GM10266 (cell line): ENCODE data around the gene ADD1.

ENCODE experiments used
- DNase-seq: peaks from one replicate; pipeline ENCODE4 v3.0.0; 2012; ENCODE audit errors: extremely low spot score
- TF ChIP-seq, protein P1 (sequence below): IDR thresholded peaks from 2 replicates; pipeline ENCODE4 v1.5.1; 2012; ENCODE audit warnings: mild to moderate bottlenecking, low read depth; ENCODE audit not compliant: control insufficient read depth, insufficient read depth; ENCODE audit errors: missing control alignments

Gene ADD1

DNA sequence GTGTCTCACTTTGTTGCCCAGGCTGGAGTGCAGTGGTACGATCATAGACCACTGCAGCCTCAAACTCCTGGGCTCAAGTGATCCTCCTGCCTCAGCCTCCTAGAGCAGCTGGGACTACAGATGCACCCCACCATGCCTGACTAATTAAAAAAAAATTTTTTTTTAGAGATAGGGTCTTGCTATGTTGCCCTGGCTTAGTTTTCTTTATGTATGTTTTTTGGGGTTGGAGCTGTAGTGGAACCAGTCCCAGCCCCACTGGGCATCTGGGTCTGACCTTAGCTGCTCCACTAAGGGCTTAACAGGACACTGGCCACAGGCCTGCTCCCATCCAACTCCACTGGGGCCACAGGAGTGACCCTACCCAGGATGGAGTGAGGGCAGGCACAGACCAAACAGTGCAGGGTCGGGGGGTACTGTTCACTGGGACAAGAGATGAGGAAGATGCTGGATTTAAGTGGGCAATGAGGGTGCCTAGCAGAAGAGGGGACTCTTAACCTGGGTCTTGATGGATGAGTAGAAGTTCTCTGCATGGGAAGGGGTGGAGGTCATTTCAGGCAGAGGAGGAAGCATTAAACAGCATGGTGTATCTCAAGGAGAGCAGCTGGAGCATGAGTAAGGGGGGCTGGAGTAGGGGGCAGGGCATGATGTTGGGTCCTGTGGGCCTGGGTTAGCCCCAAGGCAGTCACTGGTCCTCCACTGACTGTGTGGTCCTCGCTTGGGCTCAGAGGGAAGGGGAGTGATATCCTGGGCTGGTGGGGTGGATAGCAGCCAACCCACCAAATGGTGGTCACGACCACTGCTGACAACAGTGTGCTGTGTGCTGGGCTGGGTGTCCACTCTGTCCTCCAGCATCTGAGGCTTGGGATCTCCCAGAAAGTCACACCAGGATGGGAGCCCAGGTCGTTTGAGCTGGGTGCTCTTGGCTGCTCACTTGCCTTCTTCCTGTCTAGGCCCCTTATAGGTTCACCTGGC is 24.1 kb upstream of the ADD1 start:
- TF ChIP-seq, protein P1, sequence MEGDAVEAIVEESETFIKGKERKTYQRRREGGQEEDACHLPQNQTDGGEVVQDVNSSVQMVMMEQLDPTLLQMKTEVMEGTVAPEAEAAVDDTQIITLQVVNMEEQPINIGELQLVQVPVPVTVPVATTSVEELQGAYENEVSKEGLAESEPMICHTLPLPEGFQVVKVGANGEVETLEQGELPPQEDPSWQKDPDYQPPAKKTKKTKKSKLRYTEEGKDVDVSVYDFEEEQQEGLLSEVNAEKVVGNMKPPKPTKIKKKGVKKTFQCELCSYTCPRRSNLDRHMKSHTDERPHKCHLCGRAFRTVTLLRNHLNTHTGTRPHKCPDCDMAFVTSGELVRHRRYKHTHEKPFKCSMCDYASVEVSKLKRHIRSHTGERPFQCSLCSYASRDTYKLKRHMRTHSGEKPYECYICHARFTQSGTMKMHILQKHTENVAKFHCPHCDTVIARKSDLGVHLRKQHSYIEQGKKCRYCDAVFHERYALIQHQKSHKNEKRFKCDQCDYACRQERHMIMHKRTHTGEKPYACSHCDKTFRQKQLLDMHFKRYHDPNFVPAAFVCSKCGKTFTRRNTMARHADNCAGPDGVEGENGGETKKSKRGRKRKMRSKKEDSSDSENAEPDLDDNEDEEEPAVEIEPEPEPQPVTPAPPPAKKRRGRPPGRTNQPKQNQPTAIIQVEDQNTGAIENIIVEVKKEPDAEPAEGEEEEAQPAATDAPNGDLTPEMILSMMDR = no peak
- DNase-seq = no peak

DNA sequence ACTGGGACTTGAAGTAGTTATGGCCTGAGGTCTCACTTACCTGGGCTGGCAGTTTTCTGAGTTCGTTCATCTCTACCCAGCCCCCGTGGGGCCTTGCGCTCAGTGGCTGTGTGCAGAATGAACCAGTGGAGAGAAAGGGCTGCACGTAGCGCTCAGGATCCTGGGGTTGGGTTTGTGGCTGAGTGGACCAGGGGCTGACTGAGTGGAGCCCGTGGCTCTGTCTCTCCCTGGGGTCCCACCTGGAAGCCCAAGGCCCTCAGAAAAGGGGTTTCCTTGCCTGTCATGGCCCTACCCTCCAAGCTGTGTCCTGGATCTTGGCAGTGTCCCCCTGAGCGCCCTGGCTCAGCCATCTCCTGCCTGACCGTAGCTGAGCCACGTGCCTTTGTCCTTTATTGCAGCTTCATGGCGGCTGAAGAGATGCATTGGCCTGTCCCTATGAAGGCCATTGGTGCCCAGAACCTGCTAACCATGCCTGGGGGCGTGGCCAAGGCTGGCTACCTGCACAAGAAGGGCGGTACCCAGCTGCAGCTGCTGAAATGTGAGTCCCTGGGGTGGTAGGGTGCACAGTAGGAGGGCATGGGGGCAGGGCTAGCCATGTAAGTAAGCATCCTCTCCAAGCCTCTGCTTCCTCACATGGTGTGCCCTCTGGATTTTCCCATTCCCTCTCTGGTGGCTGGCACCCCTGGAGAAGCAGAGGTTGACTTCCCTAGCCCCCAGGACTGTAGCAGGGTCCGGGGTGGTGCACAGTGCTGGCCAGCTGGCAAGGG is 23.2 kb upstream of the ADD1 start:
- DNase-seq = no peak
- TF ChIP-seq, protein P1 = no peak

DNA sequence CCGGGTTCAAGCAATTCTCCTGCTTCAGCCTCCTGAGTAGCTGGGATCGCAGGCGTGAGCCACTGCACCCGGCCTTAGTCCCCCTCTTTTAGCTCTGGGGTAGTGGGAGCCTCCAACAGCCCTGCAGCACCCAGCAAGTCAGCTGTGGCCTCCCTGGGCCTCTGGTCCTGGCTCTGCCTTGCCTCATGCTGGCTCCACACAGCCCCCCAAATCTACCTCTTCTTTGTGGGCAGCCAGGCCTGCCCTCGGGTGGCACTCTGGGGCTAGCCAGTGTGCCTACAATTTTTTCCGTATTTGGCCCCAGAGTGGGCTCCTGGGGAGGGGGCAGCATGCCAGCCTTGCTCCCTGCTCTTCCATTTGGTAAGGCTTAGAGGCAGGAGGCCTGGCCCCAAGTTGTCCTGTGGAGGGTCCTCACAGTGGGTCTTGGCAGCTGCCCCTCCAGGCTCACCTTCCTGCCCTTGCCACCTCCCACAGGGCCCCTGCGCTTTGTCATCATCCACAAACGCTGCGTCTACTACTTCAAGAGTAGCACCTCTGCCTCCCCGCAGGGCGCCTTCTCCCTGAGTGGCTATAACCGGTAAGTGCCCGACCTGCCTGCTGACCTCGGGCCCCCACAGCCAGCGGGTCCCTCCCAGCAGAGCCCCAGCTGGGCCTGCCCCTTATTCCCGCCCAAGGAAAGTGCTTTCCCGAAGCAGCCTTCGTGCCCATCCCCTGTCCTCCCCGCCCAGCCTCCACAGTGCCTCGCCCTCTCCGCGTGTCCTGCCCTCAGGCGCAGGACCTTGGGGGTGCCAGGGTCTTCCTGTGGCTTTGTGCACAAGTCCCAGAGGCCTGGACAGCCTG is 21.0 kb upstream of the ADD1 start:
- TF ChIP-seq, protein P1 = no peak
- DNase-seq = no peak

DNA sequence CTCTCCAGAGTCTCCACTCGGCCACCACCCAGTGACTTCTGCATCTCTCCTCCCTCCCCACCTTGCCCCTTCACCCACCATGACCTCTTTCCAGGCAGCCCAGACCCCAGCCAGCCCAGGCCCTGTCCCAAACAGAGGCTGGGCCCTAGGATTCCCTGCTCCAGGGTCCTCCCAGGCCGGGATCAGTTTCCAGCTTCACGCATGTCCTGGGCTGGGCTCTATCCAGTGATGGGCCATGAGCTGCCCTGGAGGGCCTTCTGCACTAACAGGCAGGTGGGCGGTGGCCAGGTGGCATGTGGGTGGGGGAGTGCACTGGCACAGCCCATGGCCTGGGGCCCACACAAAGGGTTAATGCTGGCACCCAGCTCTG is 20.4 kb upstream of the ADD1 start:
- TF ChIP-seq, protein P1 = no peak
- DNase-seq = no peak

DNA sequence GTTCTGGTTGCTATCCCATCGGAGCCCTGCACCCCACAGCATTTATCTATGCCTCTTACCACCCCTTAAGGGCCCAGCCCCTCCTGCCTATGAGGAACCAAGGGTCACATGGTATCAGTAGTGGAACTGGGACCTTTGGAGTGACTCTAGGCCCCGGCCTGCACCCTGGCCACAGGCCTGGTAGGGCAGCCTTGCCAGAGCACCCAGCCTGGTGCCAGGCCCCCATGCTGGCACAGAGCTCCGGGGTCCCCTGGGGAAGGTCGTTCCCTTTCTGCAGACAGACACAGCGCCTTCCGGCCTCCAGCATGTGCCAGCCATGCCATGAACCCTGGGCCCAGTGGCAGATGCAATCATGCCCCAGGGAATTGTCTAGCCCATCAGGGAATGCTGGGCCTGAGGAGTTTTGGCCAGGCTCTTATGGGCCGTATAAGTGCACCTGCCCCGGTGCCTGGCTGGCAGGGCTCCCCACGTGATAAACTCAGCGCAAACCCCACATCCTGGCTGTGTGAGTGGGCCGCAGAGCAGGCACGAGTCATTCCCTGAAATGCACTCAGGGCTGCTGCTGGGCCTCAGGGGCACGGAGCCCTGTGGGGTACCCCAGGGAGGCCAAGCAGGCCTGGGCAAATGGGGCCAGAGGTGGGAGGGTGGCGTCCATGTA is 19.8 kb upstream of the ADD1 start:
- DNase-seq = no peak
- TF ChIP-seq, protein P1 = no peak

DNA sequence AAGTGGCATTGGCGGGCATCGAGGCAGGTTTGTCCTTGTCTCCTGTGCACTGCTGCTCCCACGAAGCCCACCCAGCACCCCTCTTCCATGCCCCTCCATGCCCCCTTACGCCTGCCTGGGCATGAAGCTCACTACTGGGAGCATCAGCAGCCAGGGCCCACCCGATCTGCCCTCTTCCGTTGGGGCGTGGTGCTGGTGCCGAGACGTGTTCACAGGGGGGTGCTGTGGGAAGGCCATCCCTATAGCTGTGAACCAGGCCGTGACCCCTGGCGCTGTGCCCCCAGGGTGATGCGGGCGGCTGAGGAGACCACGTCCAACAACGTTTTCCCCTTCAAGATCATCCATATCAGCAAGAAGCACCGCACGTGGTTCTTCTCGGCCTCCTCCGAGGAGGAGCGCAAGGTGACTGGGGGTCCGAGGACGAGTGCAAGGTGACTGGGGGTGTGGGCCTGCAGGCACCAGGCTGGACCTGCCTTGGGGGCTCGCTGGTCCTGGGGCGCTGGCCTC is 19.3 kb upstream of the ADD1 start:
- no peak for DNase-seq
- TF ChIP-seq, protein P1 = no peak
